Measurements from ENCODE around the gene DYSF.

DYSF gene

GRCh38 chr2:71462641-71463341 is 9.4 kb downstream of the DYSF start:
- TF ChIP-seq, protein P1, sequence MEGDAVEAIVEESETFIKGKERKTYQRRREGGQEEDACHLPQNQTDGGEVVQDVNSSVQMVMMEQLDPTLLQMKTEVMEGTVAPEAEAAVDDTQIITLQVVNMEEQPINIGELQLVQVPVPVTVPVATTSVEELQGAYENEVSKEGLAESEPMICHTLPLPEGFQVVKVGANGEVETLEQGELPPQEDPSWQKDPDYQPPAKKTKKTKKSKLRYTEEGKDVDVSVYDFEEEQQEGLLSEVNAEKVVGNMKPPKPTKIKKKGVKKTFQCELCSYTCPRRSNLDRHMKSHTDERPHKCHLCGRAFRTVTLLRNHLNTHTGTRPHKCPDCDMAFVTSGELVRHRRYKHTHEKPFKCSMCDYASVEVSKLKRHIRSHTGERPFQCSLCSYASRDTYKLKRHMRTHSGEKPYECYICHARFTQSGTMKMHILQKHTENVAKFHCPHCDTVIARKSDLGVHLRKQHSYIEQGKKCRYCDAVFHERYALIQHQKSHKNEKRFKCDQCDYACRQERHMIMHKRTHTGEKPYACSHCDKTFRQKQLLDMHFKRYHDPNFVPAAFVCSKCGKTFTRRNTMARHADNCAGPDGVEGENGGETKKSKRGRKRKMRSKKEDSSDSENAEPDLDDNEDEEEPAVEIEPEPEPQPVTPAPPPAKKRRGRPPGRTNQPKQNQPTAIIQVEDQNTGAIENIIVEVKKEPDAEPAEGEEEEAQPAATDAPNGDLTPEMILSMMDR (IDR thresholded peaks at IDR 0.05; ENCODE audit: poor library complexity, severe bottlenecking) = no peak
- Histone ChIP-seq H3K27ac (ENCODE audit: poor library complexity, severe bottlenecking) (no peak overlapping the region), H3K4me1 (ENCODE audit: insufficient read depth, poor library complexity, severe bottlenecking) (no peaks in the 10 kb centered on the region), H3K4me3 (ENCODE audit: severe bottlenecking) (no peak overlapping the region), H3K27me3 (ENCODE audit: insufficient read depth, poor library complexity, severe bottlenecking) (peaks cover 11% of the 10 kb centered on the region), H3K9me3 (ENCODE audit: severe bottlenecking) (no peaks in the 10 kb centered on the region), H3K36me3 (ENCODE audit: low read depth) (no peaks in the 10 kb centered on the region)
- DNase-seq (ENCODE audit: low spot score) = no peak
- no peak for ATAC-seq (ENCODE audit: low read depth)

DNA sequence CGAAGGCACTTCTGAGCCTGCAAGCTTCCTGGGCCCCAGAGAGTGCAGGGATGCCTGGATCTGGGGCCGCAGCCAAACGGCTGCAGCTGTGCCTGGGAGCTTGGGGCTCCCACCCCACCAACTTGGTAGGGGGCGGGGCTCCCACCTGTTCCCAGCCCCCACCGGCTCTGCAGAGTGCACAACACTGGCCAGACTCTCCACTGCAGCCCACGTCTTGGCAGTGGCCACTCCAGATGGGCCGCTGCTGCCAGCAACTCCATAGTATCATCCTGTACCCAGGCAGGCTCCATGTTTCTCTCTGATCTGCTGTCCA is 9.9 kb downstream of the DYSF start:
- H3K4me1 ChIP-seq (ENCODE audit: insufficient read depth, poor library complexity, severe bottlenecking) = no peaks in the 10 kb centered on the region
- H3K4me3 ChIP-seq (ENCODE audit: severe bottlenecking) = no peak overlapping the region
- ATAC-seq (ENCODE audit: low read depth) = no peak
- H3K9me3 ChIP-seq (ENCODE audit: severe bottlenecking) = no peaks in the 10 kb centered on the region
- TF ChIP-seq, protein P1 (IDR thresholded peaks at IDR 0.05; ENCODE audit: poor library complexity, severe bottlenecking) = no peak
- H3K27ac ChIP-seq (ENCODE audit: poor library complexity, severe bottlenecking) = no peak overlapping the region
- no peak for DNase-seq (ENCODE audit: low spot score)
- no peaks in the 10 kb centered on the region for H3K36me3 ChIP-seq (ENCODE audit: low read depth)
- peaks cover 11% of the 10 kb centered on the region for H3K27me3 ChIP-seq (ENCODE audit: insufficient read depth, poor library complexity, severe bottlenecking)

DNA sequence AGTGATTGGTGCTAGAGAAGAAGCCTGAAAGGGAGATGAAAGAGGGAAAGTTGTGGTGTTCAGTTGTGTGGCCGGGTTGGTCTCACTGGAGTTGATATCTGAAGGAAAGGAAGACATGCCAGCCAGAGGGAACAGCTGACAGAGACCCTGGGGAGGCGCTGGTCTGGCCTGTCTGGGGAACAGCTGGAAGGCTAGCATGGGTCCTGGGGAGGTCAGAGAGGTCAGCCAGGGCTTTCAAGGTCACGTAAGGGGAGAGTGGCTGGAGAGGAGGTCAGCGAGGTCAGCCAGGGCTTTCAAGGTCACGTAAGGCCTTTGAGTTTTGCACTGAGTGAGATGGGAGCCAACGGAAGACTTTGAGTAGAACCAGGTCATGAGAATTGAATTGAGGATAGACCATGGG is 11.0 kb downstream of the DYSF start:
- no peaks in the 10 kb centered on the region for H3K9me3 ChIP-seq (ENCODE audit: severe bottlenecking)
- DNase-seq (ENCODE audit: low spot score) (no peak), ATAC-seq (ENCODE audit: low read depth) (no peak)
- no peaks in the 10 kb centered on the region for H3K4me1 ChIP-seq (ENCODE audit: insufficient read depth, poor library complexity, severe bottlenecking)
- H3K4me3 ChIP-seq (ENCODE audit: severe bottlenecking) = no peak overlapping the region
- H3K27me3 ChIP-seq (ENCODE audit: insufficient read depth, poor library complexity, severe bottlenecking) = peaks cover 11% of the 10 kb centered on the region
- no peaks in the 10 kb centered on the region for H3K36me3 ChIP-seq (ENCODE audit: low read depth)
- TF ChIP-seq, protein P1 (IDR thresholded peaks at IDR 0.05; ENCODE audit: poor library complexity, severe bottlenecking) = no peak
- H3K27ac ChIP-seq (ENCODE audit: poor library complexity, severe bottlenecking) = no peak overlapping the region

- TF ChIP-seq, protein P1 (IDR thresholded peaks at IDR 0.05; ENCODE audit: poor library complexity, severe bottlenecking) = no peak
- H3K9me3 ChIP-seq (ENCODE audit: severe bottlenecking) = no peaks in the 10 kb centered on the region
- DNase-seq (ENCODE audit: low spot score) = no peak
- ATAC-seq (ENCODE audit: low read depth) = no peak
- peaks cover 11% of the 10 kb centered on the region for H3K27me3 ChIP-seq (ENCODE audit: insufficient read depth, poor library complexity, severe bottlenecking)
- no peak overlapping the region for H3K27ac ChIP-seq (ENCODE audit: poor library complexity, severe bottlenecking)
- H3K4me3 ChIP-seq (ENCODE audit: severe bottlenecking) = no peak overlapping the region
- H3K4me1 ChIP-seq (ENCODE audit: insufficient read depth, poor library complexity, severe bottlenecking) = no peaks in the 10 kb centered on the region
- H3K36me3 ChIP-seq (ENCODE audit: low read depth) = no peaks in the 10 kb centered on the region
Observed at GRCh38 chr2:71465356-71465755, 12.0 kb downstream of the DYSF start.

DNA sequence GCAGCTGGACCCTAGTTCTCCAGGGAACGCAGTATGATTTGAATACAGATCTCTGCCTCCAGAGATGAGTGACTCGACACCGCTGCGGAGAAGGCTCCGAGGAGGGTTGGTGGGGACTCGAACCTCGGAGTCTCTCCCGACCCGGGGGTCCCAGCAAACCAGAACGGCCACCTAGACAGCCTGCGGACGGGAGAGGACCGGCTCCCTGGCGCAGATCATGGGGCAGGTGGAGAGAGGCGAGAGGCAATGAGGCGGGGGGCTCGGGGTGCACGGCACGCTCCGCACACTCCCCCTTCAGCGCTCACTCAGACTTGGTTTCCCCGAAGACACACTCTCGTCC is 12.6 kb downstream of the DYSF start:
- DNase-seq (ENCODE audit: low spot score) (no peak), ATAC-seq (ENCODE audit: low read depth) (no peak)
- H3K27ac ChIP-seq (ENCODE audit: poor library complexity, severe bottlenecking) = no peak overlapping the region
- H3K27me3 ChIP-seq (ENCODE audit: insufficient read depth, poor library complexity, severe bottlenecking) = peaks cover 11% of the 10 kb centered on the region
- no peaks in the 10 kb centered on the region for H3K4me1 ChIP-seq (ENCODE audit: insufficient read depth, poor library complexity, severe bottlenecking)
- TF ChIP-seq, protein P1 (IDR thresholded peaks at IDR 0.05; ENCODE audit: poor library complexity, severe bottlenecking) = no peak
- H3K4me3 ChIP-seq (ENCODE audit: severe bottlenecking) = peak overlapping the region; percentile 50
- H3K36me3 ChIP-seq (ENCODE audit: low read depth) = no peaks in the 10 kb centered on the region
- H3K9me3 ChIP-seq (ENCODE audit: severe bottlenecking) = no peaks in the 10 kb centered on the region

All from RWPE2 (cell line).